Vagina (tissue), 2 donors: ENCODE measurements around the gene GPR42.
"Not testable (repeated sequence)": the region's sequence is repeated elsewhere in the genome, so short reads cannot be mapped to it uniquely, and the experiment has no call there.

Experiments used
- CTCF ChIP-seq, 3 experiments: fragments of 450-650 bp in 2 of 3; fragments of 200-600 bp in 1 of 3; sonication (generic) in 1 of 3; IDR thresholded peaks; one replicate each; pipeline ENCODE4 v1.5.1; 2017 to 2019; ENCODE audit warnings: antibody characterized with exemption in 3 of 3, mild to moderate bottlenecking in 2 of 3, moderate library complexity in 2 of 3
- POLR2A ChIP-seq, 2 donors: fragments of 450-650 bp; IDR thresholded peaks; one replicate each; pipeline ENCODE4 v1.6.1; 2017; ENCODE audit warnings: antibody characterized with exemption in 2 of 2, mild to moderate bottlenecking in 2 of 2, moderate library complexity in 2 of 2

- TF ChIP-seq POLR2A, CTCF (IDR thresholded peaks at IDR 0.05): not testable (repeated sequence)
Measured at GRCh38 chr19:35359395-35359794, 11.5 kb upstream of the GPR42 start.
